Dedifferentiated amniotic fluid mesenchymal stem cell (primary cell): ENCODE measurements around the gene LGALS16.
A peak's percentile ranks its signal among the peaks of the same experiment; 100 is the strongest.
"Not testable (repeated sequence)": the region's sequence is repeated elsewhere in the genome, so short reads cannot be mapped to it uniquely, and the experiment has no call there.

Source experiments
- DNase-seq: peaks from one replicate; pipeline ENCODE4 v3.0.0-alpha.2; 2016; ENCODE audit errors: extremely low spot score

LGALS16 gene, protein sequence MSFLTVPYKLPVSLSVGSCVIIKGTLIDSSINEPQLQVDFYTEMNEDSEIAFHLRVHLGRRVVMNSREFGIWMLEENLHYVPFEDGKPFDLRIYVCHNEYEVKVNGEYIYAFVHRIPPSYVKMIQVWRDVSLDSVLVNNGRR

DNA sequence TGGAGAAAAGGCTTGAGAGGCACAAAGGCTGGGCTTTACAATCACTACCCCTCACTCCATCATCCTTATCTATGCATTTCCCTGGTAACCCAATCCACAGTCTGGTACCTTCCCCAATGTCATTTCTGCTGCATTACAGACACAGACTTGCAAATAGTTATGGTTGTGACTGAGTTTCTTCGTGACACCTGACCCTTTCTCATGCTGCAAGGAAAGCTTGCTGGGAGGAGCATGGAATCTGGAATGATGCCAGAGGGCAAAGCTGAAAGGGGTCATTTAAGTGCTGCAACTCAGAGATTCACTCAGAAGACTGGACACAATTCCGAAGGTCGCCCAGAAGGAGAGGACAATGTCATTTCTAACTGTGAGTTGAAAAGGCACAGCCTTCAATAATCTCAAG is at the start of gene LGALS16:
Gene LGALS16 (plus strand): TSS at position 301 of the 400 bp plus-strand sequence. CDS start 49 bp downstream, at position 350.
- no peak for DNase-seq

DNA sequence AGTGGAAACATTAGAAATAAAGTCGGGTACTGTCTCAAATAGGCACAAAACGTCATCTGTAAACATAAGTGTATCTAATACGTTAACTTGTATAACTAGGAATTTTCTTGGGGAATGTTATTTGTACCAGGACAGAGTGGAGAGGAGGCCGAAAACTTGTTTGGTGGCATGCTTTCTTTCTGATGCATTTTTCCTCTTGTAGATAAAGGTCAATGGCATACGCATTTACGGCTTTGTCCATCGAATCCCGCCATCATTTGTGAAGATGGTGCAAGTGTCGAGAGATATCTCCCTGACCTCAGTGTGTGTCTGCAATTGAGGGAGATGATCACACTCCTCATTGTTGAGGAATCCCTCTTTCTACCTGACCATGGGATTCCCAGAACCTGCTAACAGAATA is 48.7 kb upstream of the LGALS16 start:
- DNase-seq: no peak

DNA sequence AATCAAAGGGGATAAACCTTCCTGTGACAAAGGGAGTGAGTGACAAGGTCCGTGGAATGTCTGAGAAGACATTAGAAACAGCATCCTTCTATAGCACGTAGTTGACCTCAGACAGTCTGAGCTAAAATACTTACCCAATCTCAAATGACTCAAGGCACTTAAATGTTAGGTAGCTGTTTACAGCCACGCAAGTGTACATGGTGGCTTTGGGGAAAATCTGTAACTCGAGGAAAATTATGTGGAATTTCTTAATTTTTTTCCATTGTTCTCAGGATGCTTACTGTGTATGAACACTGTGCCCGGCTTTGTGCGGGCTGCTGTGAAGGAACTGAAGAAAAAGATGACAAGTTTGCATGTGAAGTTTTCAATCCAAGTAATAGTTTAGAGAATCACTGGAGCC is 48.2 kb upstream of the LGALS16 start:
- no peak for DNase-seq

DNA sequence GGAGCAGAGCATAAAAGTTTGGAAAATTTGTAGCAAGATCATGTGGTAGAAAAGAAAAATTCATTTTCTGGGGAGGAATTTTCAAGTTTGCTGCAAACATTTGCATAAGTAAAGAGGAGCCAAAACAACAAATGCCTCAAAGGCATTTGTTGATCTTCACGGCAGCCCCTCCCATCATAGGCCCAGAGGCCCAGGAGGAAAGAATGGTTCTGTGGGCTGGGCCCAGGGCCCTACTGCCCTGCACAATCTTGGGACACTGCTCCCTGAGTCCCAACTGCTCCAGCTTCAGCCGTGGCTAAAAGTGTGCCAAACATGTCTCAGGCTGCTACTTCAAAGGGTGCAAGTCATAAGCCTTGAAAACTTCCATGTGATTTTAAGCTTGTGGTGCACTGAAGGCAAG is 42.1 kb upstream of the LGALS16 start:
- no peak for DNase-seq

DNA sequence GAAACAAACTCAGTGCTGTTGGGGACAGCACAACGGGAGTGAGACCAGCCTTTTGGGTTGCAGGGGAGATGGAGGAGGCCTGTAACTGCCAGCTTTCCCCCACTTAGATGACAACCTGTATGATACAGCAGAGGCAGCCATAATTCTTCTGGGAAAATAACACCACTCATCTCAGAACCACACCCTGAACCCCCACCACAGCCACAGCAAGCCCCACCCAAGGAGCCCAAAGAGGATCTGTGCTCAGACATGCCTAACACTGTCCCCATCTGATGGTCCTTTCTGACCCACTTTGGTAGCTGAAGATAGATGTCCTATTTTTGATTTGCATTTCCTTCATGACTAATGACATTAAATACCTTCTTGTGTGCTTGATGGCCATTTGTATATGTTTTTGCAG is 38.0 kb upstream of the LGALS16 start:
- DNase-seq: no peak

DNA sequence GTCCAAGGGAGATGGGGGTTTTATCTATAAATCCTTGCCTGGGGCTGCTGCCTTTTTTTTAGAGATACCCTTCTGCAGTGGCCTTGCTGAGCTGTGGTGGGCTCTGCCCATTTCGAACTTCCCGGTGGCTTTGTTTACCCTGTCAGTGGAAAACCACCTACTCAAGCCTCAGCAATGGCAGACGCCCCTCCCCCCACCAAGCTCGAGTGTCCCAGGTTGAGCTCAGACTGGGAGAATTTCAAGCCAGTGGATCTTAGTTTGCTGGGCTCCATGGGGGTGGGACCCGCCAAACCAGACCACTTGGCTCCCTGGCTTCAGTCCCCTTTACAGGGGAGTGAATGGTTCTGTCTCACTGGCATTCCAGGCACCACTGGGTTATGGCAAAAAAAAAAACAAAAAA is 31.8 kb upstream of the LGALS16 start:
- no peak for DNase-seq

DNA sequence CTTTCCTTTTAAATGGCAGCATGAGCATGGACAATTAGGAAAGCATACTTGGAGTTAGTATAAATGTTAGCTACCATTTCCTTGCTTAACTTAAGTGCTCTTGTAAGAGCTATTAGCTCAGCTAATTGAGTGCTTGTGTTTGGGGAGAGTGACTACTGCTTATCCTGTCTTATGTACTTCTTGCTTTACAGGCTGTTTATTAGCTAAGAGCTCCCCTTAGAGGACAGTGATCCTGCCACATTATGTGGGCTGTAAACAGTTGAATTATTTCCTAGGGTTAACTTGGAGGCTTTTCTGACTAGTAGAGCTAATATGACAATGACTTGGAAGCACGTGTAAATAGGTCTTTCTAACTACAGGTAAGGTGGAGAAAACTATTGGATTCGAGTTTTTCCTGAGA is 28.1 kb upstream of the LGALS16 start:
- DNase-seq: not testable (repeated sequence)

DNA sequence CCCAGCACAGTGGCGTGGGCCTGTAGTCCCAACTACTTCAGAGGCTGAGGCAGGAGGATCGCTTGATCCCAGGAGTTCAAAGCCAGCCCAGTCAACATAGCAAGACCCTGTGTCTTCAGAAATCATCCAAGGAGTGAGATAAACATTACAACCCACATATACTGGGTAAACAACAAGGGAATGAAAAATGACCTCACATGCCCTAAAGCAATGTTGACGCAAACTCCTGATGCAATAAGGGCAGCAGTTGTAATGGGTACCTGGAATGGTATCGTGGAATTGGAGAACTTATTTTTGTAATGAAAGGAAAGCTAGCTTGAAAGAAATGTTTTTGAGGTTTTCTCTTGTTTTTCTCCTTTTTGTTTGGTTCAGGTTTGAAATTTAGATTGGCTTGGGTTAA is 24.5 kb upstream of the LGALS16 start:
- no peak for DNase-seq

DNA sequence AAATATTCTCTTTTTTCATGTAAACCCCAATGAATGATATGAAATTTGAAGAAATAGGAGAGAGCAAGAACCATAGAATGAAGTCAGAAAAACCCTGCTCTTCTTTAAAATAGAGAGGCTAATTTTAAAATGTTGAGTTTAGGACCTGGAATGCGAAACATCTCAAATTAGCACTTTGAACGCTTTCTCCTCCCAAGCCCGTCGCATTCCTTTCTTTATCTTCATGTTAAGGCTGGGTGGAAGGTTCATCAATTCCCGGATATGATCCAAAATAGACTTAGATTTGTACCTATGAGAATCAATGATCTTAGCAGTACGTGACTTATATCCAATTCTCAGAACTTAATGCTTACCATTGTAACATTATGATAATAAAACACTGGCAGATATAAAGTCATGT is 24.1 kb upstream of the LGALS16 start:
- DNase-seq: no peak

DNA sequence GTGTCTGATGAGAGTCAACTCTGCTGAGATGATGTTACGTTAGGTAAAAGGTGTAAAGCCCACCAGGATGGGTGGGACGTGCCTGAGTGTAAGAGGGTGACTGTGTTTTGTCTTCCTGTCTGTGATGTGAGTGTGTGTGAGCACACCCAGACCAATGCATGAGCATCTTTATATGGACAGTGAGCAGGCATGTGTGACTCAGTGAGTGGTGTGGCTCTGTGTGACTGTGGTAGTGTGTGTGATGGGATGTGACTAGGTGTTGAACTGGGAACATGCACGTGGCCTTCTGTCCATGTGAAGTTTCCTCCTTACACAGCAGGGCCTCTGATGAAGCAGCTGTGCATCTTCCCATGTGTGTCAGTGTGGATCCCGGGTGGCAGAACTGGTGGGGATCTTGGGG is 17.8 kb upstream of the LGALS16 start:
- DNase-seq: no peak

DNA sequence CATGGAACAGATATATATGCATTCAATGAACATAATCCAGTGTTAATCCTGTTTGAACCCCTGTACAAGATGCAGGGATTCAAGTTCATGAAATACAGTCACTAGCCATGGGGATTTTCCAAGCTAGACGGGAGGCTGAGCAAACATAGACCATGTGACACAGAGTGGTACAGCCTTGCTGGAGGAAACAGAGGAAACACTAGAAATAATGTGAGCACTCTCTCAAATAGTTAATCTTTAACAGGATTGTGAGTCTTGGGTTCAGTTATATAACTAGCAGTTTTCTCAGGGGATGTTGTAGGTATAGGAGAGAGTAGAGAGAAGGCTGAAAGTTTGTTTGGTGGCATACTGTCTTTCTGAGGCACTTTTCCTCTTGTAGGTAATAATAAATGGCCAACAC is 13.9 kb upstream of the LGALS16 start:
- DNase-seq: no peak

DNA sequence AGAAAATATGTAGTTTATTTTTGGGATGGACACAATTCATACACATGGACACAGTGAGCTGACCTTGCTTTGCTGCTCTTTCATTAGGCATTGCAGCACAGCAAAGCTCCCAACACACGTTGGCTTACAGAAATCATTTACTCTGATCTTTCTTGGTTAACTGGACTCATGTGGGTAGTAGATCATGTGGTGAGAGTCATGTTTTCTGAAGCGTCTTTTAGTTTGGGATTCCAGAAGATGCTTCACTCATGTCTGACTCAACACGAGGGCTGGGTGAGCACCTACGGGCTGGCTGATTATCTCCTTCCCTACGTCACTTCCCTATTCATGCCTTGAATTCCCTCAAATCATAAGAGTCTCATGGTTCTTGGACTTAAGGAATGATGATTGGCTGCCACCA is 12.1 kb upstream of the LGALS16 start:
- DNase-seq: no peak

DNA sequence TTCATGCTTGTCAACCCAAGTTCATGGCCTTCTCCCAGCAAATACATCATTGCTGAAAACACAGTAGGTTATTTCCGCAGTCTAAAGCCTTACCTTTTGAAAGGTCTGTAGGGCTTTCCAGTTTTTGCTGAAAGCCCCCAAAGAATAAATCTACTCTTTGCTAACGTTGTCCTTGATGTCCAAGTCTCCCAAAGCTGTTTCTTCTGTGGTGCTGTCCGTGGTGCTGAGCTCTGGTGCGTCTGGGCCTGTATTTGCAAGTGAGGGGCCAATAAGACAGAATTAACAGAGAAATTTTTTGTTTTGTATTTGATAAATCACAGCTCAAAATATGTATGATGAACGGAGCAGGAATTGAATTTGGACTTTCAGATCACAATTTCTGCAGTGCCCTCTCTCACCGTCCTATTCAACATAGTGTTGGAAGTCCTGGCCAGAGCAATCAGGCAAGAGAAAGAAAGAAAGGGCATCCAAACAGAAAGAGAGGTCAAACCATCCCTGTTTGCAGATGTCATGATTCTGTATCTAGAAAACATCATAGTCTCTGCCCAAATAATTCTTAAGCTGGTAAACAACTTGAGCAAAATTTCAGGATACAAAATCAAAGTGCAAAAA is 9.8 kb upstream of the LGALS16 start:
- DNase-seq: no peak

DNA sequence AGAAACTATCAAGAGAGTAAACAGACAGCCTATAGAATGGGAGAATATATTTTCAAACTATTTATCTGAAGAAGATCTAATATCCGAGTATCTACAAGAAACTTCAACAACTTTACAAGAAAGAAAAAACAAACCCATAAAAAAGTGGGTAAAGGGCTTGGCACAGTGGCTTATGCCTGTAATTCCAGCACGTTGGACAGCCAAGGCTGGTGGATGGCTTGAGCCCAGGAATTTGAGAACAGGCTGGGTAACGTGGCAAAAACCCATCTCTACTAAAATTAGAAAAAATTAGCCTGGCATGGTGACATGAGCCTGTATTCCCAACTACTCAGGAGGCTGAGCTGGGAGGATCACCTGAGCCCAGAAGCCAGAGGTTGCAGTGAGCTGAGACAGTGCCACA is 7.8 kb upstream of the LGALS16 start:
- no peak for DNase-seq

DNA sequence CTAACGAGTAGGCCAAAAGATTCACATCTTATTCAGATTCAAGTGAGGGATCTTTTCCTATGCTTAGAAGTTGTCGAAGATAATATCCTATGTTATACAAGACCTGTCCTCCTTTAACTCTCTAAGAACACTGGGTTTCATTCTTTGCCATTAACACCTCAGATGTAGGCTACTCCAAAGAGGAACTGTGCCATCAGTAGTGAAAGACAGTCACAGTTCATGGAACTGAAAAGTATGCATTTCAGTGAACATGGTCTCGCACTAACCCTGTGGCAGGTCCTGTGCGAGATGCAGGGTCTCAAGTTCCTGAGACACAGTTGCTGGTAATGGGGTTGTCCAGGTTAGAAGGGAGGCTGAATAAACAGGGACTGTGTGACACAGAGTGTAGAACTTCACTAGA is 4.1 kb downstream of the LGALS16 start:
- no peak for DNase-seq

DNA sequence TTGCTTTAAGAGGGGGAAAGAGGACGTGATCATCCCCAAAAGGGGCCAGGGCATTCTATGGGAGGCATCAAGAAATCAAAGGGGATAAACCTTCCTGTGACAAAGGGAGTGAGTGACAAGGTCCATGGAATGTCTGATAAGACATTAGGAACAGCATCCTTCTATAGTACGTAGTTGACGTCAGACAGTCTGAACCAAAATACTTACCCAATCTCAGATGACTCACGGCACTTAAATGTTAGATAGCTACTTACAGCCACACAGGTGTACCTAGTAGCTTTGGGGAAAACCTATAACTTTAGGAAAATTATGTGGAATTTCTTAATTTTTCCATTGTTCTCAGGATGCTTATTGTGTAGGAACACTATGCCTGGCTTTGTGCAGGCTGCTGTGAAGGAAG is 4.9 kb downstream of the LGALS16 start:
- DNase-seq: no peak

DNA sequence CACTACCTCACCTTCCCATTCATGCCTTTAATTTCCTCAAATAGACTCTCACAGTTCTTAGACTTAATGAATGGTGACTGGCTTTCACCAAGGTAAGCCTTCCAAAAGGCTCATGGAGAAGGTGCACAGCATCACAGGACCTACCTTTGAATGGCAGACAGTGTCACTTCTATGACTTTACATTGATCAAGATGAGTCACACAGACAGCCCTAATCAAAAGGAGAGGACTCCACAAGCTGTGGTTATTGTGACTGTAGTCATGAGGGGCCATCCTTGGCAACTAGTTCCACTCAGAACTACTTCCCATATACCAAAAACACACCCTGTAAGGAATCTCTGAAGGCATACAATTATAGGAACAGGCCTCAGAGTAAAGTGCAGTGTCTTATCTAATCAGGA is 5.9 kb downstream of the LGALS16 start:
- no peak for DNase-seq

DNA sequence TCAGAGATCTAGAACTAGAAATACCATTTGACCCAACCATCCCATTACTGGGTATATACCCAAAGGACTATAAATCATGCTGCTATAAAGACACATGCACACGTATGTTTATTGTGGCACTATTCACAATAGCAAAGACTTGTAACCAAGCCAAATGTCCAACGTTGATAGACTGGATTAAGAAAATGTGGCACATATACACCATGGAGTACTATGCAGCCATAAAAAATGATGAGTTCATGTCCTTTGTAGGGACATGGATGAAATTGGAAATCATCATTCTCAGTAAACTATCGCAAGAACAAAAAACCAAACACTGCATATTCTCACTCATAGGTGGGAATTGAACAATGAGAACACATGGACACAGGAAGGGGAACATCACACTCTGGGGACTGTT is 14.1 kb downstream of the LGALS16 start:
- DNase-seq: not testable (repeated sequence)

DNA sequence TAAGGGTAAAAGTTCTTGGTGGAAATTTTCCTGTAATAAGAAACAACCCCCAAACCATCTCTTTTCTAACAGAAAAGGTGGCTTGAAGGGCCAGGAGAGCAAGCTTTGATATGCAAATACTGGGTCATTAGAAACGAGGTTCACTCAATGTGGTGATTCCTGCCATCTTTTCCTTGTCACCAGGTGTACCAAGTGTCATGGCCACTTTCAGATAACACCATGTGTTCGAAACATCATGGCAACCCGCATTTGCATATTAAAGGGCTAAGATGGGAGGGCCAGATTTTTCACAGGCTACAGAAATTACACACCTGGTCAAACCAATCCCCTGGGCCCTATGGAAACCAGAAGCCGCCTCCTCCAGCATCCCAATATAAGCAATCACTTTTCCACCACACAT is 15.3 kb downstream of the LGALS16 start:
- DNase-seq: no peak

DNA sequence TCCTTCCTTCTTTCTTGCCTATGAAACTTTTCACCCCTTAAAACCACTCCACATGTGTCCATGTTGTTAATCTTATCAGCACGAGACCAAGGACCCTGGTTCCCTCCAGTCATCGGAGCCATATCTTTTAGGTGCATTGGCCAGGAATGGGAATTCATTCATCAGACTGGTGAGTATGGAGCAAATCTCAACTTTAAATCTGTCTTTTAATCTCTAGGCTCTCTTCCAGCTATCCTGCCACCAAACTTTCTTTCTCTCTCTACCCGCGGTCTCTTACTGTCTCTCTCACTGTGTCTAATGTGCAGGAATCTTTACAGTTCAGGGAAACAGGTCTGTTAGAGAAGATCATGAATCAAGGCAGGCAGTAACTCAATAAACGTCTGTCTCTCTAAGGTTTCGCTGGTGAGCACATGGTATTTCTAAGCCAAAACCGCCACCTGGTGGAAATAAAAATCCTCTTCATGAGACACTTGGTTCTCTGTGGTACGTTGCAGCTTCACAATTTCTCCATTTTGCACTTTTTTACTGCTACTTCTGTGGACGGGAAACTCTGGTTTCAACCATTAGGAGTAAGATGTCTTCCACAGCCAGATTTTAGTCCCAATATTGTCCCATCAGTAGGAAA is 16.1 kb downstream of the LGALS16 start:
- DNase-seq: peak; percentile 59

DNA sequence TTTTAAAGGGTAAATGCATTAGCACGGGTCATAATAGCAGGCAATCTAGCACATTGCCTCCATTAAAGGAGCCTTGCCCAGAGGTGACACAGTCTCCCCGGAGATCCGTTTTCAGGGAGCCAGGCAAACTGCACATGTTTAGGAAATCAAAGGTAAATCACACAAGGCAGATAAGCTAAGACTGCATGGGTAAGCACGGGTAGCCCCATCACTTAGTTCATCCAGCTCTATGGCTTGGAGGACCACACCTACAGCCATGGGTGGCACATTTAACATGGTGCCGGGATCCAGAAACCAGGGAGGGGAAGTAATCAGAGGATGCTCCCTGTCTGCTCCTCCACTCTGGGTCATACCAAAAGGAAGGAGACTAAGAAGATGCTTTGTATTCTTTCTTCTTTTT is 16.8 kb downstream of the LGALS16 start:
- no peak for DNase-seq

DNA sequence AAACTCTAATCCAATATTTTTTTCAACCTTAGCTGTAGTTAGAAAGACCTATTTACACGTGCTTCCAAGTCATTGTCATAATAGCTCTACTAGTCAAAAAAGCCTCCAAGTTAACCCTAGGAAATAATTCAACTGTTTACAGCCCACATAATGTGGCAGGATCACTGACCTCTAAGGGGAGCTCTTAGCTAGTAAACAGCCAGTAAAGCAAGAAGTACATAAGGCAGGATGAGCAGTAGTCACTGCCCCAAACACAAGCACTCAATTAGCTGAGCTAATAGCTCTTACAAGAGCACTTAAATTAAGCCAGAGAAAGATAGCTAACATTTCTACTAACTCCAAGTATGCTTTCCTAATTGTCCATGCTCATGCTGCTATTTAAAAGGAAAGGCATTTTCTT is 18.1 kb downstream of the LGALS16 start:
- DNase-seq: not testable (repeated sequence)

DNA sequence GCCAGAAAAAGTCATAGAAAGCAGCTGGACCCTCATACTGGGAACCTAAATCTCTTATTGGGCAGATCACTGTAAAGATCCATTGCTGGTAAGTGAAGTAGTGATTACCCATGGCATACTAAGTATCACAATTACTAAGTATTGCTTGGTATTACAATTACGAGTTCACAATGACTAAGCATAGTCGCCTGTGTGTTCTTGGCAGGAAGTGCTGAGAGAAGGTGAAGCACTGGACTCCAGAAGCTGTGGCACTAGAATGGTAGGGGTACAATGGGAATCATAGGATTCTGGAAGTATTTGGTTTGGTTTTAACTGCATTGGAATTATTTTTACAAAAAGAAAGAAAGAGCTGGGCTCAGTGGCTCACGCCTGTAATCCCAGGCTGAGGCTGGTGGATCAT is 20.3 kb downstream of the LGALS16 start:
- DNase-seq: no peak
